ENCODE results near the gene TAPBP.
"Not testable (repeated sequence)": the region's sequence is repeated elsewhere in the genome, so short reads cannot be mapped to it uniquely, and the experiment has no call there.

Gene TAPBP

GRCh38 chr6:33313709-33314514, at the start of gene TAPBP:
Gene TAPBP, minus strand, starts transcription at chr6:33314078. Its CDS starts 37 bp downstream, at chr6:33314041.
- DNase-seq (ENCODE audit: low read depth in 1 of 2, low spot score in 1 of 2) = peak; percentile 67 to 87

DNA sequence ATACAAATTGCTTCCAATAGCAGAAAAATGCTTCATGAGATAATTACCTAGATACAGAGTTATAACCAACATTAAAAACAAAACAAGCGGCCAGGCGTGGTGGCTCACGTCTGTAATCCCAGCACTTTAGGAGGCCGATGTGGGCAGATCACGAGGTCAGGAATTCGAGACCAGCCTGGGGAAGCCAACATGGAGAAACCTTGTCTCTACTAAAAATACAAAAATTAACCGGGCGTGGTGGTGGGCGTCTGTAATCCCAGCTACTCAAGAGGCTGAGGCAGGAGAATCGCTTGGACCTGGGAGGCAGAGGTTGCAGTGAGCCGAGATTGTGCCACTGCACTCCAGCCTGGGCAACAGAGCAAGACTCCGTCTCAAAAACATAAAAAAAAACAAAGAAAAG, 49.6 kb upstream of the TAPBP start:
- not testable (repeated sequence) for DNase-seq (ENCODE audit: low read depth in 1 of 2, low spot score in 1 of 2)

- no peak for DNase-seq (ENCODE audit: low read depth in 1 of 2, low spot score in 1 of 2)
Observed at GRCh38 chr6:33359331-33359730, 45.5 kb upstream of the TAPBP start.

DNA sequence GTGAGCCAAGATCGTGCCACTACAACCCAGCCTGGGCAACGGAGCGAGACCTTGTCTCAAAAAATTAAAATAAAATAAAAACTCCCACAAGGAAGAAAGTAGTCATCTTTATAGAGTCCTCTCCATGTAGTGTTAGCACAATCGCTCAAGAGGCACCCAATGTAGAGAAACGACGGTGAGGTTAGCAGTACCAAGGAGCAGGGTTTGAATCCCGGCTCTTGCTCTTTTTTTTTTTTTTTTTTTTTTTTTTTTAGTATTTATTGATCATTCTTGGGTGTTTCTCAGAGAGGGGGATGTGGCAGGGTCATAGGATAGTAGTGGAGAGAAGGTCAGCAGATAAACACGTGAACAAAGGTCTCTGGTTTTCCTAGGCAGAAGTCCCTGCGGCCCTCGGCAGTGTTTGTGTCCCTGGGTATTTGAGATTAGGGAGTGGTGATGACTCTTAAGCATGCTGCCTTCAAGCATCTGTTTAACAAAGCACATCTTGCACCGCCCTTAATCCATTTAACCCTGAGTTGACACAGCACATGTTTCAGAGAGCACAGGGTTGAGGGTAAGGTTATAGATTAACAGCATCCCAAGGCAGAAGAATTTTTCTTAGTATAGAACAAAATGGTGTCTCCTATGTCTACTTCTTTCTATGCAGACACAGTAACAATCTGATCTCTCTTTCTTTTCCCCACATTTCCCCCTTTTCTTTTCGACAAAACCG, 43.4 kb upstream of the TAPBP start:
- not testable (repeated sequence) for DNase-seq (ENCODE audit: low read depth in 1 of 2, low spot score in 1 of 2)

- no peak for DNase-seq (ENCODE audit: low read depth in 1 of 2, low spot score in 1 of 2)
Observed at GRCh38 chr6:33356295-33356694, 42.4 kb upstream of the TAPBP start.

GRCh38 chr6:33355860-33356259, 42.0 kb upstream of the TAPBP start:
- DNase-seq (ENCODE audit: low read depth in 1 of 2, low spot score in 1 of 2) = not testable (repeated sequence)

DNA sequence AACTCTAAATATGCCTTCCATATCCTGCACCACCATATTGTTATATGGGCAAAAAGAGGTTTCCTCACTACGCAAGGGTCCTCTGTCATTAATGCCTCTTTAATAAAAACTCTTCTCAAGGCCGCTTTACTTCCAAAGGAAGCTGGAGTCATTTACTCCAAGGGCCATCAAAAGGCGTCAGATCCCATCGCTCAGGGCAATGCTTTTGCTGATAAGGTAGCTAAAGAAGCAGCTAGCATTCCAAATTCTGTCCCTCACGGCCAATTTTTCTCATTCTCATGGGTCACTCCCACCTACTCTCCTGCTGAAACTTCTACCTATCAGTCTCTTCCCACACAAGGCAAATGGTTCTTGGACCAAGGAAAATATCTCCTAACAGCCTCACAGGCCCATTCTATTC, 33.9 kb upstream of the TAPBP start:
- no peak for DNase-seq (ENCODE audit: low read depth in 1 of 2, low spot score in 1 of 2)

- not testable (repeated sequence) for DNase-seq (ENCODE audit: low read depth in 1 of 2, low spot score in 1 of 2)
Observed at GRCh38 chr6:33346972-33347371, 33.1 kb upstream of the TAPBP start.

DNA sequence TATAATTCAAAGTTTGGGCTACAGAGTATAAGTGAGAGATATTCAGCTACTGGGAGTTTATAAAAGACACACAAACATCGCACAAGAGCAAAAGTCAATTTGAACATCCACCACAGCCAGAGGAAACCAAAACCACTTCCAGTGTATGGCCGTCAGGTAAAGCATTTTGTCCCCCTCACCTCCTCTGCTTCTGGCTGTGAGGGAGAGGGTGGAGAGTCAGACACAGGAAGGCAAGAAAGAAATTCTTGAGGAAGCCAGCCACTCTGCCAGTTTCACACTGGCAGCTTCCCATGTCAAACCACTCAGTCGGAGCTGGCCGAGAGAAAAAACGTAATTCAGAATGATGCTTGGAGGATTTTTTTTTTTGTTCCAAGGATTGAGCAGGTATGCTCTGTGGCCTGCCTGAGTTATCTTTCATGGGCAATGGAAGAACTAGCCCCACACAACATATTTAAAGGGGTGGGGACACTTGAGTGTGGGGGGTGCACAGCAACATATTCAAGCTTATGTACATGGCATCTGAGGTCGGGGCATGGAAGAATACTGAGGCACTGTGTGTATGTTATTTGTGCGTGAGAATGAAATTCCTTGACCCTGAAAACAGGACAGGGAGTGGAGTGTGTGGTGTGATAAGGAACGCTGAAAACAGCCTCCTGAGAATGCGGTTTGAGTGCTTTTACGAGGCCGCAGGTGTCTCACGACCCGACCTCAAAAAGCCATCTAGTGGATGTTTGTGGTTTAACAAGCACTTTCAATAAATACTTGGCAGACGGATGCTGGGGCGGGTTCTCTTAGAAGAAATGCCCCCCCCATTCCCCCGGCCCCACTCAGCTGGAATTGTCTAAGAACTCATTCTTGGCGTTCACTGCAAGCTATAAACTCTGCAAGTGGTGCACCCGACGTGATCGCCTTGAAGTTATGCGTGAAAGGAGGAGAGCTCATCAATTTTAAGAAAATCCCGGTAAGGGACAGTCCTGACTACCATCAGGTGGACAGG, 31.1 kb upstream of the TAPBP start:
- peak; percentile 27 to 65 for DNase-seq (ENCODE audit: low read depth in 1 of 2, low spot score in 1 of 2)

- DNase-seq (ENCODE audit: low read depth in 1 of 2, low spot score in 1 of 2) = peak in 1 of 2 donors; percentile 40
Observed at GRCh38 chr6:33343953-33344611, 30.2 kb upstream of the TAPBP start.

DNA sequence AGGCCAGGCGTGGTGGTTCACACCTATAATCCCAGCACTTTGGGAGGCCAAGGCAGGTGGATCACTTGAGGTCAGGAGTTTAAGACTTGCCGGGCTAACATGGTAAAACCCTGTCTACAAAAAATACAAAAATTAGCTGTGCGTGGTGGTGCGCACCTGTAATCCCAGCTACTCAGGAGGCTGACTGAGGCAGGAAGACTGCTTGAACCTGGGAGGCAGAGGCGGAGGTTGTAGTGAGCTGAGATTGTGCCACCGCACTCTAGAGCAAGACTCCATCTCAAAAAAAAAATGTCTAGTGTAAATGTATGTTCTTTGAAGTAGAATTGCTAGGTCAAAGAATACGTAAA, 29.7 kb upstream of the TAPBP start:
- DNase-seq (ENCODE audit: low read depth in 1 of 2, low spot score in 1 of 2) = not testable (repeated sequence)

DNA sequence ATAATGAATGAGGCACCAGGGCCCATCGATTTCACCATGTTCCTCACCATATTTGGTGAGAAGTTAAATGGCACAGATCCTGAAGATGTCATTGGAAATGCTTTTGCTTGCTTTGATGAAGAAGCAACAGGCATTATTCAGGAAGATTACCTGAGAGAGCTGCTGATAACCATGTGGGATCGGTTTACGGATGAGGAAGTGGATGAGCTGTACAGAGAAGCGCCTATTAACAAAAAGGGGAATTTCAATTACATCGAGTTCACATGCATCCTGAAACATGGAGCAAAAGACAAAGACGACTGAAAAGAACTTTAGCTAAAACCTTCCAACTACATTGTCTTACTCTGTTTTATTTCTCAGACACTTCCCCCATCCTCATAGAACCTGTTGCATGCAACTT, 25.3 kb upstream of the TAPBP start:
- DNase-seq (ENCODE audit: low read depth in 1 of 2, low spot score in 1 of 2) = no peak

DNA sequence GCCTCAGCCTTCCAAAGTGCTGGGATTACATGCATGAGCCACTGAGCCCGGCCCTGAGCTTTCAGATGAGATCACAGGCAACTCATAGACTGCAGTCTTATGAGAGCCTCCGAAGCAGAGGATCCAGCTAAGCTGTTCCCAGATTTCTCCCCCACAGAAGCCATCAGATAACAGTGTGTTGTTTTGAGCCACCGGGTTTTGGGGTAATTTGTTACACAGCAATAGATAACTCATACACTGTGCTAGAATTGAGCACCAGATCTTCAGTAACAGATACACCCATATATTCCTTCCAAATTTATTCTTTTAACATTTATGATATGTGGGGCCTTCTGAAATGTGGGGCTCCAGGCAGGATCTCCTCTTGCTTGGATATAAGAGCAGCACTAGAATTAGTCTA, 22.6 kb upstream of the TAPBP start:
- no peak for DNase-seq (ENCODE audit: low read depth in 1 of 2, low spot score in 1 of 2)

- DNase-seq (ENCODE audit: low read depth in 1 of 2, low spot score in 1 of 2) = no peak
Observed at GRCh38 chr6:33335916-33336315, 22.0 kb upstream of the TAPBP start.

GRCh38 chr6:33333666-33334065, 19.8 kb upstream of the TAPBP start:
- no peak for DNase-seq (ENCODE audit: low read depth in 1 of 2, low spot score in 1 of 2)

DNA sequence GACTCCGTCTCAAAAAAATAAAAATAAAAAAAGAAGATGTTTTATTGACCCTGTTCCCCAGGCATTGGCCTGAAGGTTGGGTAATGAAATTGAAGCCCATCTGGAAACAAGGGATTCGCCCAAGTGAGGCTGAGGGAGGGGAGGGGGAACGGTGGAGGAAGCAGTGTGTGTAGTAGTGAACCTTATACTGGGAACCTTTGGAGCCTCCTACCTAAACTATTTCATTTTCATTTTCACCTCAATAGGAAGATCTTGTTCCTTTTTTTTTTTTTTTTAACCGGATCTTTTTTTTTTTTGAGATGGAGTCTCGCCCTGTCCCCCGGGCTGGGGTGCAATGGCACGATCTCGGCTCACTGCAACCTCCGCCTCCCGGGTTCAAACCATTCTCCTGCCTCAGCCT, 16.9 kb upstream of the TAPBP start:
- DNase-seq (ENCODE audit: low read depth in 1 of 2, low spot score in 1 of 2) = no peak

DNA sequence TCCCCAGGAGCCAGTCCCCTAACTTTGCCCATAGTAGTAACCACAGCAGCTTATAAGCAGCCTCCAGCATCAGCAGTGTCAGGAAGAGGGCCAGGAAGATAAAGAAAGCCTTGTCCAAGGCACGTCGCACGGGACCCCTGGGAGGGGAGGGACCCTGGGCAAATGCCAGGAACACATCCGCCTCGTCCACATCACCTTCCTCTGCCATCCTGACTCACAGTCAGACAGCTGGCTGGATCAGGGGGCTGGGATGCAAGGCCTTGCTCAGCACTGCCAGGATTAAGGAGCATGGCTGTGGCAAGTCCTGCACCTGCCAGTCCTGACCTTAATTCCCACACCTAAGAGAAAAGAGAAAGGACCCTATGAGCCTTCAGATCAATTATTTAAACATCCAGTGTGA, 15.2 kb upstream of the TAPBP start:
- no peak for DNase-seq (ENCODE audit: low read depth in 1 of 2, low spot score in 1 of 2)

- DNase-seq (ENCODE audit: low read depth in 1 of 2, low spot score in 1 of 2) = no peak
Observed at GRCh38 chr6:33324125-33324524, 10.2 kb upstream of the TAPBP start.

DNA sequence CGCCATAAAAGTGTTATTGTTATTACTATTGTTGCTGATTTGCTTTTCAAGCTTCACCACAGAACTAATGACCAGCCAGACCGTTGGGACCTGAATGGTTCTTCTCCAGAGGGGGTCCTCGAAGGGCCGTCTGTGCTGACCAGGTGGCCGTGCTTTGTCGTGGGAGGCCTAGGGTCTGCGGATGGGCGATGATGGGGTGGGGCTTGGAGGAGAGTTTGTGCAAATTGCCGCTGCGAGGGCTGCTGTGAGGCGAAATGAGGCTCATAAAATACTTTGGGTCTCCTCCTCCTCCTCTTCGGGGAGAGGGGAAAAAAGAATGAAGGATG, 9.7 kb upstream of the TAPBP start:
- no peak for DNase-seq (ENCODE audit: low read depth in 1 of 2, low spot score in 1 of 2)

DNA sequence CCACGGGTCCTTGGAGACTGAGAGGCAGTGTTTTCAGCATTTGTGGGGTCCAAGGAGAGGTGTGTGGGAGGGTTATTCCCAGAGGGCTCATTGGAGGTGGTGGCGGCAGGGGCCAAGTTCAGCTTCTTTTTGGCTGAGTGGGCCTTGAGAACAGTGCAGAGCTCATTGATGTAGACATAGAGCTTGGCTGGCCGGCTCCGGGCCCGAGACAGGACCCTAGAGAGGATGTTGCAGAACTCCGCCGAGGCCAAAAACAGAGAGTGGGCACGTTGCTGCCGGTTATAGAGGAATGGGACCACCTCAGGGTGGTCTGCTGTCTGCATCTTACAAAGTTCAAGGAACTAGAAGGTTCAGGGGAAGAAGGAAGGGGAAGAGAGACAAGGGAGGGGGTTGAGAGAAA, 7.3 kb upstream of the TAPBP start:
- DNase-seq (ENCODE audit: low read depth in 1 of 2, low spot score in 1 of 2) = no peak
